Neuronal stem cell (in vitro differentiated cells): ENCODE measurements around the gene RBM20.

Source experiments
- DNase-seq: peaks from one replicate; pipeline ENCODE4 v3.0.0-alpha.2; 2013; ENCODE audit warnings: low spot score
- H2AFZ ChIP-seq: one replicate; pipeline ENCODE4 v1.6.1; 2013; ENCODE audit warnings: mild to moderate bottlenecking, low read length, inconsistent platforms
- H2AK5ac ChIP-seq: 2 replicates; pipeline ENCODE4 v1.6.1; 2013; ENCODE audit warnings: low read depth, mild to moderate bottlenecking, inconsistent platforms, low read length, moderate library complexity, mixed read lengths
- H2BK120ac ChIP-seq: 2 replicates; pipeline ENCODE4 v1.6.1; 2013; ENCODE audit warnings: low read depth, mild to moderate bottlenecking, inconsistent platforms, low read length, moderate library complexity, mixed read lengths
- H2BK12ac ChIP-seq: one replicate; pipeline ENCODE4 v1.6.1; 2013; ENCODE audit warnings: low read length, inconsistent platforms
- H2BK15ac ChIP-seq: 2 replicates; pipeline ENCODE4 v1.6.1; 2013; ENCODE audit warnings: mild to moderate bottlenecking, low read length, inconsistent platforms, mixed read lengths
- H2BK5ac ChIP-seq: one replicate; pipeline ENCODE4 v1.6.1; 2013; ENCODE audit warnings: inconsistent platforms, mild to moderate bottlenecking, low read length, moderate library complexity
- H3K14ac ChIP-seq: one replicate; pipeline ENCODE4 v1.6.1; 2013; ENCODE audit warnings: low read length, inconsistent platforms
- H3K18ac ChIP-seq: 2 replicates; pipeline ENCODE4 v1.6.1; 2013; ENCODE audit warnings: low read length, inconsistent platforms
- H3K23ac ChIP-seq: 2 replicates; pipeline ENCODE4 v1.6.1; 2013; ENCODE audit warnings: low read depth, mild to moderate bottlenecking, mixed read lengths, low read length, inconsistent platforms; ENCODE audit not compliant: poor library complexity
- H3K27ac ChIP-seq: replicated peaks from 3 replicates; pipeline ENCODE4 v1.5.1; 2013; ENCODE audit warnings: low read length, inconsistent platforms
- H3K27me3 ChIP-seq, 3 experiments: 2 replicates each; pipeline ENCODE4 v1.6.1; 2013; ENCODE audit warnings: low read length in 3 of 3, mild to moderate bottlenecking in 2 of 3, inconsistent platforms in 1 of 3, low read depth in 1 of 3, mixed read lengths in 1 of 3, moderate library complexity in 1 of 3; ENCODE audit not compliant: control insufficient read depth in 3 of 3, insufficient read depth in 3 of 3
- H3K36me3 ChIP-seq, 2 donors: replicated peaks in 1 of 2; 2 replicates each; pipeline ENCODE4 v1.6.1; 2013; ENCODE audit warnings: low read length in 2 of 2; ENCODE audit not compliant: control insufficient read depth in 2 of 2, insufficient read depth in 2 of 2
- H3K4ac ChIP-seq: 2 replicates; pipeline ENCODE4 v1.6.1; 2013; ENCODE audit warnings: inconsistent platforms, mild to moderate bottlenecking, low read length, moderate library complexity
- H3K4me1 ChIP-seq, 2 donors: 1 replicate in 1 of 2; 2 replicates in 1 of 2; pipeline ENCODE4 v1.6.1; 2013; ENCODE audit warnings: low read length in 2 of 2, low read depth in 1 of 2; ENCODE audit not compliant: control insufficient read depth in 2 of 2, insufficient read depth in 1 of 2
- H3K4me2 ChIP-seq: one replicate; pipeline ENCODE4 v1.6.1; 2013; ENCODE audit warnings: mild to moderate bottlenecking, low read length, inconsistent platforms; ENCODE audit not compliant: insufficient read depth, poor library complexity, severe bottlenecking
- H3K4me3 ChIP-seq, 2 donors: 2 replicates each; pipeline ENCODE4 v1.5.1; 2013; ENCODE audit warnings: low read length in 2 of 2, mild to moderate bottlenecking in 2 of 2, inconsistent platforms in 1 of 2, moderate library complexity in 1 of 2
- H3K79me1 ChIP-seq: one replicate; pipeline ENCODE4 v1.6.1; 2013; ENCODE audit warnings: low read depth, mild to moderate bottlenecking, inconsistent platforms, low read length, moderate library complexity
- H3K9ac ChIP-seq: one replicate; pipeline ENCODE4 v1.6.1; 2013; ENCODE audit warnings: mild to moderate bottlenecking, low read depth, low read length, inconsistent platforms; ENCODE audit not compliant: poor library complexity
- H3K9me3 ChIP-seq, 2 donors: replicated peaks in 1 of 2; 2 replicates each; pipeline versions ENCODE3 to v1.6.1; 2013; ENCODE audit warnings: low read length in 2 of 2, mild to moderate bottlenecking in 2 of 2, inconsistent platforms in 1 of 2, low read depth in 1 of 2, mixed read lengths in 1 of 2, moderate library complexity in 1 of 2; ENCODE audit not compliant: control insufficient read depth in 2 of 2, insufficient read depth in 1 of 2
- H4K8ac ChIP-seq: one replicate; pipeline ENCODE4 v1.6.1; 2013; ENCODE audit warnings: low read depth, mild to moderate bottlenecking, inconsistent platforms, low read length, moderate library complexity
- H4K91ac ChIP-seq: one replicate; pipeline ENCODE4 v1.6.1; 2013; ENCODE audit warnings: low read length, low read depth, mild to moderate bottlenecking, inconsistent platforms; ENCODE audit not compliant: poor library complexity
- WGBS, 2 donors: extraction: QIAGEN DNeasy Blood & Tissue Kit; methylation state at CpG; one replicate each; pipeline ENCODE4 v1.1.7; 2013; ENCODE audit warnings: missing lambda C conversion rate in 2 of 2, mixed read lengths in 1 of 2; ENCODE audit not compliant: insufficient read length in 2 of 2, insufficient replicate concordance in 1 of 2; ENCODE audit errors: extremely low coverage in 2 of 2; 5-methylcytosine and 5-hydroxymethylcytosine counted together

Gene RBM20

GRCh38 chr10:110851020-110851612, 207.0 kb downstream of the RBM20 start:
- no CpG with 5 or more reads among the region's 8 CpGs for WGBS, 2 donors
- H2BK120ac ChIP-seq: no peak overlapping the region

GRCh38 chr10:110852255-110852896, 208.2 kb downstream of the RBM20 start:
- Histone ChIP-seq H3K9me3 (peaks cover 0 to 5% of the 10 kb centered on the region in 2 donors), H2BK15ac (no peak overlapping the region), H3K23ac (no peak overlapping the region), H3K27me3 (no peaks in the 10 kb centered on the region), H3K4me2 (no peak overlapping the region), H2AFZ (no peak overlapping the region), H3K14ac (no peak overlapping the region), H3K4me1 (peaks cover 0 to under 1% of the 10 kb centered on the region in 2 donors), H3K27ac (no peak overlapping the region), H3K79me1 (no peaks in the 10 kb centered on the region), H3K18ac (no peak overlapping the region), H2BK120ac (no peak overlapping the region), H3K36me3 (no peaks in the 10 kb centered on the region), H3K4ac (no peak overlapping the region), H4K91ac (no peak overlapping the region), H2BK12ac (no peak overlapping the region), H3K9ac (no peak overlapping the region), H2AK5ac (peak overlapping the region; percentile 12), H2BK5ac (no peak overlapping the region), H4K8ac (no peak overlapping the region), H3K4me3 (no peak overlapping the region)
- no CpG with 5 or more reads among the region's 7 CpGs for WGBS, 2 donors
- DNase-seq: no peak

More at GRCh38 chr10:110851020-110851612, 207.0 kb downstream of the RBM20 start:
- Histone ChIP-seq H3K27me3 (no peaks in the 10 kb centered on the region), H3K4me2 (no peak overlapping the region), H4K91ac (no peak overlapping the region), H2BK12ac (no peak overlapping the region), H3K9ac (no peak overlapping the region), H2AK5ac (no peak overlapping the region), H2BK15ac (no peak overlapping the region), H2AFZ (peak overlapping the region; percentile 80), H2BK5ac (no peak overlapping the region), H3K14ac (no peak overlapping the region), H3K9me3 (peaks cover 0 to 2% of the 10 kb centered on the region in 2 donors), H4K8ac (no peak overlapping the region), H3K79me1 (no peaks in the 10 kb centered on the region), H3K36me3 (no peaks in the 10 kb centered on the region), H3K27ac (no peak overlapping the region), H3K4me1 (peaks cover 0 to 5% of the 10 kb centered on the region in 2 donors), H3K18ac (peak overlapping the region; percentile 20), H3K23ac (no peak overlapping the region), H3K4ac (no peak overlapping the region), H3K4me3 (no peak overlapping the region)
- DNase-seq: no peak

GRCh38 chr10:110852947-110853346, 208.8 kb downstream of the RBM20 start:
- Histone ChIP-seq H2BK120ac (no peak overlapping the region), H2AFZ (no peak overlapping the region), H3K9ac (no peak overlapping the region), H2BK12ac (no peak overlapping the region), H2BK5ac (no peak overlapping the region), H4K91ac (no peak overlapping the region), H3K9me3 (peaks cover 0 to 5% of the 10 kb centered on the region in 2 donors), H3K27me3 (no peaks in the 10 kb centered on the region), H3K4me1 (peaks cover 4 to 5% of the 10 kb centered on the region in 2 donors), H2AK5ac (peak overlapping the region; percentile 23), H3K4me2 (no peak overlapping the region), H3K27ac (no peak overlapping the region), H3K14ac (no peak overlapping the region), H3K36me3 (no peaks in the 10 kb centered on the region), H3K4ac (no peak overlapping the region), H3K4me3 (no peak overlapping the region), H2BK15ac (no peak overlapping the region), H3K23ac (no peak overlapping the region), H4K8ac (no peak overlapping the region), H3K79me1 (no peaks in the 10 kb centered on the region), H3K18ac (no peak overlapping the region)
- DNase-seq: no peak
- no CpG with 5 or more reads among the region's 4 CpGs for WGBS, 2 donors

- Histone ChIP-seq H2BK12ac (no peak overlapping the region), H3K27ac (no peak overlapping the region), H4K91ac (no peak overlapping the region), H2BK120ac (no peak overlapping the region), H3K9ac (no peak overlapping the region), H4K8ac (no peak overlapping the region), H2AFZ (no peak overlapping the region), H3K4me1 (peaks cover 4 to 9% of the 10 kb centered on the region in 2 donors), H3K36me3 (no peaks in the 10 kb centered on the region), H3K18ac (no peak overlapping the region), H2BK15ac (no peak overlapping the region), H3K79me1 (no peaks in the 10 kb centered on the region), H3K4ac (no peak overlapping the region), H3K4me3 (no peak overlapping the region), H3K9me3 (peaks cover 0 to 5% of the 10 kb centered on the region in 2 donors), H3K14ac (no peak overlapping the region), H3K4me2 (no peak overlapping the region), H3K23ac (no peak overlapping the region), H2AK5ac (no peak overlapping the region), H3K27me3 (no peaks in the 10 kb centered on the region), H2BK5ac (no peak overlapping the region)
- DNase-seq: no peak
Observed at GRCh38 chr10:110853921-110854605, 209.9 kb downstream of the RBM20 start.
